H9 (cell line): ENCODE data around the gene STX5. TPM values are rescaled to one million over a fixed set of nuclear protein-coding genes. Genes with fewer than 3 reads are reported as not detected.

ENCODE experiments used
- DNase-seq: peaks from one replicate; pipeline ENCODE4 v3.0.0-alpha.2; 2017
- H2AFZ ChIP-seq: one replicate; pipeline ENCODE4 v1.6.1; 2013; ENCODE audit warnings: mild to moderate bottlenecking, low read length, control low read depth, moderate library complexity
- H2AK5ac ChIP-seq: 2 replicates; pipeline ENCODE4 v1.6.1; 2013; ENCODE audit warnings: low read length, control low read depth, mixed read lengths; ENCODE audit not compliant: insufficient read length
- H2BK120ac ChIP-seq: one replicate; pipeline ENCODE4 v1.6.1; 2013; ENCODE audit warnings: low read depth, mild to moderate bottlenecking, low read length, control low read depth, inconsistent platforms; ENCODE audit not compliant: poor library complexity, severe bottlenecking
- H2BK12ac ChIP-seq: 2 replicates; pipeline ENCODE4 v1.6.1; 2013; ENCODE audit warnings: low read length, control low read depth, mixed read lengths, low read depth; ENCODE audit not compliant: insufficient read length
- H2BK15ac ChIP-seq: 2 replicates; pipeline ENCODE4 v1.6.1; 2013; ENCODE audit warnings: low read depth, low read length, control low read depth
- H2BK20ac ChIP-seq: one replicate; pipeline ENCODE4 v1.6.1; 2013; ENCODE audit warnings: low read depth, mild to moderate bottlenecking, low read length, control low read depth, inconsistent platforms; ENCODE audit not compliant: poor library complexity, severe bottlenecking
- H2BK5ac ChIP-seq: 2 replicates; pipeline ENCODE4 v1.6.1; 2013; ENCODE audit warnings: low read length, control low read depth, mixed read lengths; ENCODE audit not compliant: insufficient read length
- H3K14ac ChIP-seq: 2 replicates; pipeline ENCODE4 v1.6.1; 2013; ENCODE audit warnings: low read length, control low read depth; ENCODE audit not compliant: insufficient read depth
- H3K18ac ChIP-seq: 2 replicates; pipeline ENCODE4 v1.6.1; 2013; ENCODE audit warnings: low read depth, mild to moderate bottlenecking, mixed read lengths, low read length, control low read depth; ENCODE audit not compliant: insufficient read length
- H3K23ac ChIP-seq: 2 replicates; pipeline ENCODE4 v1.6.1; 2013; ENCODE audit warnings: low read length, control low read depth, mixed read lengths, low read depth; ENCODE audit not compliant: insufficient read length
- H3K23me2 ChIP-seq: 2 replicates; pipeline ENCODE4 v1.6.1; 2013; ENCODE audit warnings: low read depth, mild to moderate bottlenecking, mixed read lengths, low read length, control low read depth; ENCODE audit not compliant: insufficient read length, poor library complexity, severe bottlenecking
- H3K27ac ChIP-seq: 2 replicates; pipeline ENCODE4 v1.5.1; 2013; ENCODE audit warnings: low read length, control low read depth, mixed read lengths, low read depth; ENCODE audit not compliant: insufficient read length
- H3K27me3 ChIP-seq: 2 replicates; pipeline ENCODE4 v1.6.1; 2013; ENCODE audit warnings: low read length, control low read depth, inconsistent platforms; ENCODE audit not compliant: insufficient read depth
- H3K4ac ChIP-seq: 2 replicates; pipeline ENCODE4 v1.6.1; 2013; ENCODE audit warnings: low read depth, mild to moderate bottlenecking, control low read depth, inconsistent platforms, low read length, moderate library complexity
- H3K4me1 ChIP-seq: 2 replicates; pipeline ENCODE4 v1.6.1; 2013; ENCODE audit warnings: low read length, control low read depth, inconsistent platforms; ENCODE audit not compliant: insufficient read depth
- H3K4me2 ChIP-seq: 2 replicates; pipeline ENCODE4 v1.6.1; 2013; ENCODE audit warnings: low read length, control low read depth, mixed read lengths; ENCODE audit not compliant: insufficient read length, insufficient read depth
- H3K56ac ChIP-seq: 2 replicates; pipeline ENCODE4 v1.6.1; 2013; ENCODE audit warnings: low read depth, mild to moderate bottlenecking, mixed read lengths, low read length, control low read depth; ENCODE audit not compliant: insufficient read length
- H3K79me1 ChIP-seq: 2 replicates; pipeline ENCODE4 v1.6.1; 2013; ENCODE audit warnings: low read depth, mild to moderate bottlenecking, moderate library complexity, low read length, control low read depth, inconsistent platforms; ENCODE audit not compliant: insufficient read depth, poor library complexity, severe bottlenecking
- H3K79me2 ChIP-seq: 2 replicates; pipeline ENCODE4 v1.6.1; 2013; ENCODE audit warnings: low read length, control low read depth, inconsistent platforms; ENCODE audit not compliant: insufficient read depth
- H3K9ac ChIP-seq: 2 replicates; pipeline ENCODE4 v1.6.1; 2013; ENCODE audit warnings: low read length, control low read depth, mixed read lengths; ENCODE audit not compliant: insufficient read length; ENCODE audit errors: extremely low read depth
- H3K9me3 ChIP-seq: one replicate; pipeline ENCODE4 v1.6.1; 2013; ENCODE audit warnings: low read depth, low read length, inconsistent platforms; ENCODE audit not compliant: control insufficient read depth
- H3T11ph ChIP-seq: one replicate; pipeline ENCODE4 v1.6.1; 2013; ENCODE audit warnings: mild to moderate bottlenecking, low read length, control low read depth, inconsistent platforms
- H4K20me1 ChIP-seq: one replicate; pipeline ENCODE4 v1.6.1; 2013; ENCODE audit not compliant: control insufficient read depth, insufficient read length, insufficient read depth
- H4K5ac ChIP-seq: 2 replicates; pipeline ENCODE4 v1.6.1; 2013; ENCODE audit warnings: low read depth, mild to moderate bottlenecking, mixed read lengths, low read length, control low read depth; ENCODE audit not compliant: insufficient read length
- H4K8ac ChIP-seq: replicated peaks from 2 replicates; pipeline ENCODE4 v1.6.1; 2013; ENCODE audit warnings: low read length, control low read depth, mixed read lengths, low read depth; ENCODE audit not compliant: insufficient read length
- H4K91ac ChIP-seq: 2 replicates; pipeline ENCODE4 v1.6.1; 2013; ENCODE audit warnings: low read depth, mild to moderate bottlenecking, moderate library complexity, mixed read lengths, low read length, control low read depth; ENCODE audit not compliant: insufficient read length
- H3K27ac Mint-ChIP-seq, 3 experiments: 2 replicates in 2 of 3; 3 replicates in 1 of 3; pipeline ENCODE4 v1.8.0; 2020 to 2021; ENCODE audit warnings: mixed read lengths in 3 of 3, mild to moderate bottlenecking in 1 of 3, moderate library complexity in 1 of 3
- H3K27me3 Mint-ChIP-seq: 2 replicates; pipeline ENCODE4 v1.8.0; 2021; ENCODE audit warnings: low read depth, mild to moderate bottlenecking, moderate library complexity, mixed read lengths
- H3K36me3 Mint-ChIP-seq, 3 experiments: 2 replicates in 2 of 3; 3 replicates in 1 of 3; pipeline ENCODE4 v1.8.0; 2020 to 2021; ENCODE audit warnings: low read depth in 3 of 3, mixed read lengths in 3 of 3; ENCODE audit not compliant: insufficient read depth in 1 of 3
- H3K4me1 Mint-ChIP-seq, 2 experiments: 2 replicates each; pipeline ENCODE4 v1.8.0; 2020; ENCODE audit warnings: mixed read lengths in 2 of 2
- H3K4me3 Mint-ChIP-seq, 2 experiments: 2 replicates in 1 of 2; 3 replicates in 1 of 2; pipeline ENCODE4 v1.8.0; 2020 to 2021; ENCODE audit warnings: mild to moderate bottlenecking in 2 of 2, mixed read lengths in 2 of 2, moderate library complexity in 1 of 2
- H3K9me3 Mint-ChIP-seq, 2 experiments: 2 replicates in 1 of 2; 3 replicates in 1 of 2; pipeline ENCODE4 v1.8.0; 2020; ENCODE audit warnings: mild to moderate bottlenecking in 2 of 2, mixed read lengths in 2 of 2, moderate library complexity in 1 of 2
- WGBS: extraction: QIAGEN DNeasy Blood & Tissue Kit; methylation state at CpG from one replicate; pipeline ENCODE4 v1.1.7; 2013; ENCODE audit warnings: missing lambda C conversion rate, low lambda C conversion rate, mixed read lengths; ENCODE audit not compliant: insufficient read length; ENCODE audit errors: extremely low coverage; 5-methylcytosine and 5-hydroxymethylcytosine counted together
- total RNA-seq: library from RNA; stranded (reverse); gene quantifications from 2 replicates; pipeline ENCODE4 v1.2.1, GENCODE V29; 2021
- TF ChIP-seq, protein P1 (sequence below): fragments of 200-600 bp; sonication (generic); conservative IDR thresholded peaks from 3 replicates; pipeline ENCODE4 v1.8.0; 2021; ENCODE audit warnings: antibody characterized with exemption, mild to moderate bottlenecking

The STX5 gene
- total RNA-seq, 1 experiment from 2014 or later, result 33.5 TPM

DNA sequence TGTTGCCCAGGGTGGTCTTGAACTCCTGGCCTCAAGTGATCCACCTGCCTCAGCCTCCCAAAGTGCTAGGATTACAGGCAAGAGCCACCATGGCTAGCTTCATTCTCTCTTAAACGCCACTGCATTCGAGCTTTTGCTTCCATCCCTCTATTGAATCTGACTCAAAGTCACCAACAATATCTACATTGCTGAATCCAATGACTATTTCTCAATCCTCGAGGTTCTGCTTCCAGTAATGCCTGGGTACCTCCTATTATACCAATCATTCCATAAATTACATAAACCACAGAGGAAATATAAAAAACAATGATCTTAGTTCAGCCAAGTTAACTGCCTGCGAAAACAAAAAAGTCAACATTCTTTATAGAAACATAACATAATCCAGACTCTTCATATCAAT lies 14.7 kb downstream of the STX5 start:
- Histone ChIP-seq H2BK120ac (no peak overlapping the region), H2AK5ac (no peak overlapping the region), H3K18ac (no peak overlapping the region), H3K23ac (no peak overlapping the region), H3K56ac (no peak overlapping the region), H3K4ac (no peak overlapping the region), H3K4me2 (no peak overlapping the region), H2AFZ (no peak overlapping the region), H3K27ac (no peak overlapping the region), H3K79me1 (no peaks in the 10 kb centered on the region), H3K4me1 (no peaks in the 10 kb centered on the region), H3K9ac (no peak overlapping the region), H4K20me1 (no peaks in the 10 kb centered on the region), H2BK20ac (no peak overlapping the region), H3K27me3 (no peaks in the 10 kb centered on the region), H3K14ac (no peak overlapping the region), H2BK12ac (no peak overlapping the region), H3K79me2 (no peaks in the 10 kb centered on the region), H3K23me2 (no peaks in the 10 kb centered on the region), H4K91ac (no peak overlapping the region), H4K5ac (no peak overlapping the region), H3T11ph (no peak overlapping the region), H2BK15ac (no peak overlapping the region), H4K8ac (no peak overlapping the region), H2BK5ac (no peak overlapping the region), H3K9me3 (no peaks in the 10 kb centered on the region)
- no peak for DNase-seq
- no peaks in the 10 kb centered on the region for H3K27me3 Mint-ChIP-seq
- TF ChIP-seq, protein P1, sequence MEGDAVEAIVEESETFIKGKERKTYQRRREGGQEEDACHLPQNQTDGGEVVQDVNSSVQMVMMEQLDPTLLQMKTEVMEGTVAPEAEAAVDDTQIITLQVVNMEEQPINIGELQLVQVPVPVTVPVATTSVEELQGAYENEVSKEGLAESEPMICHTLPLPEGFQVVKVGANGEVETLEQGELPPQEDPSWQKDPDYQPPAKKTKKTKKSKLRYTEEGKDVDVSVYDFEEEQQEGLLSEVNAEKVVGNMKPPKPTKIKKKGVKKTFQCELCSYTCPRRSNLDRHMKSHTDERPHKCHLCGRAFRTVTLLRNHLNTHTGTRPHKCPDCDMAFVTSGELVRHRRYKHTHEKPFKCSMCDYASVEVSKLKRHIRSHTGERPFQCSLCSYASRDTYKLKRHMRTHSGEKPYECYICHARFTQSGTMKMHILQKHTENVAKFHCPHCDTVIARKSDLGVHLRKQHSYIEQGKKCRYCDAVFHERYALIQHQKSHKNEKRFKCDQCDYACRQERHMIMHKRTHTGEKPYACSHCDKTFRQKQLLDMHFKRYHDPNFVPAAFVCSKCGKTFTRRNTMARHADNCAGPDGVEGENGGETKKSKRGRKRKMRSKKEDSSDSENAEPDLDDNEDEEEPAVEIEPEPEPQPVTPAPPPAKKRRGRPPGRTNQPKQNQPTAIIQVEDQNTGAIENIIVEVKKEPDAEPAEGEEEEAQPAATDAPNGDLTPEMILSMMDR, result no peak
- H3K4me3 Mint-ChIP-seq, result no peak overlapping the region
- H3K27ac Mint-ChIP-seq, result no peak overlapping the region; a peak in 1 of 7 replicates
- H3K36me3 Mint-ChIP-seq, result peaks cover 5 to 35% (median 31%) of the 10 kb centered on the region in 3 experiments; a peak in 6 of 7 replicates
- H3K4me1 Mint-ChIP-seq, result no peaks in the 10 kb centered on the region
- WGBS, result no CpG with 5 or more reads among the region's 4 CpGs
- H3K9me3 Mint-ChIP-seq, result no peaks in the 10 kb centered on the region
